B cell (primary cell): Measurements from ENCODE around the gene RIPOR1. TPM values are rescaled to one million over a fixed set of nuclear protein-coding genes. Genes with fewer than 3 reads are reported as not detected.

ENCODE experiments used
- ATAC-seq: fragments of 200-7000 bp; cut with Tn5 transposase; one replicate; pipeline ENCODE4 v1.10.0; 2021; ENCODE audit warnings: low read depth, mild to moderate bottlenecking, moderate number of reproducible peaks, moderate library complexity
- CTCF ChIA-PET: fragments of 350-600 bp; sonication (Branson Sonifier 250); formaldehyde crosslinking; loops from one replicate; lab custom pipeline; 2021; ENCODE audit warnings: antibody characterized with exemption, inconsistent platforms; lab: Charles Lee
- POLR2A ChIA-PET: fragments of 350-600 bp; sonication (Branson Sonifier 250); formaldehyde crosslinking; loops from one replicate; lab custom pipeline; 2021; ENCODE audit warnings: antibody characterized with exemption; lab: Charles Lee
- DNase-seq: peaks from one replicate; pipeline ENCODE4 v3.0.0; 2013
- H2AFZ ChIP-seq: 2 replicates; pipeline ENCODE4 v1.6.1; 2012; ENCODE audit warnings: mild to moderate bottlenecking, low read depth, low read length; ENCODE audit not compliant: insufficient read depth, poor library complexity, severe bottlenecking
- H3K27ac ChIP-seq, 2 donors: 1 replicate in 1 of 2; 2 replicates in 1 of 2; pipeline ENCODE4 v1.5.1; 2012 to 2013; ENCODE audit warnings: low read length in 2 of 2, mild to moderate bottlenecking in 2 of 2, moderate library complexity in 1 of 2
- H3K27me3 ChIP-seq, 4 experiments: fragments of 200-600 bp in 1 of 4; sonication (generic) in 1 of 4; replicated peaks in 1 of 4; 1 replicate in 2 of 4; 2 replicates in 2 of 4; pipeline versions ENCODE4 v1.6.1 to v1.7.0; 2013 to 2016; ENCODE audit warnings: low read length in 3 of 4, mild to moderate bottlenecking in 2 of 4, mixed read lengths in 1 of 4, moderate library complexity in 1 of 4; ENCODE audit not compliant: insufficient read depth in 4 of 4, control insufficient read depth in 3 of 4; ENCODE audit errors: control extremely low read depth in 1 of 4
- H3K36me3 ChIP-seq, 2 experiments: replicated peaks in 1 of 2; 1 replicate in 1 of 2; 2 replicates in 1 of 2; pipeline versions ENCODE4 v1.6.1 to v1.7.1; 2013; ENCODE audit warnings: low read length in 1 of 2; ENCODE audit not compliant: insufficient read depth in 2 of 2, control insufficient read depth in 1 of 2; ENCODE audit errors: control extremely low read depth in 1 of 2, extremely low read depth in 1 of 2
- H3K4me1 ChIP-seq, 2 donors: fragments of 200-600 bp in 1 of 2; sonication (generic) in 1 of 2; 1 replicate in 1 of 2; 2 replicates in 1 of 2; pipeline versions ENCODE4 v1.5.1 to v1.6.1; 2013 to 2017; ENCODE audit warnings: low read length in 2 of 2; ENCODE audit not compliant: control insufficient read depth in 2 of 2, insufficient read depth in 2 of 2
- H3K4me2 ChIP-seq: replicated peaks from 2 replicates; pipeline ENCODE3; 2012; ENCODE audit warnings: mild to moderate bottlenecking, low read depth, low read length; ENCODE audit not compliant: poor library complexity, severe bottlenecking
- H3K4me3 ChIP-seq, 5 experiments: fragments of 200-600 bp in 1 of 5; sonication (generic) in 1 of 5; 1 replicate in 3 of 5; 2 replicates in 2 of 5; pipeline versions ENCODE4 v1.5.1 to v1.7.0; 2011 to 2016; ENCODE audit warnings: low read length in 4 of 5, mild to moderate bottlenecking in 4 of 5, low read depth in 2 of 5, control low read depth in 1 of 5, moderate library complexity in 1 of 5; ENCODE audit not compliant: insufficient read depth in 1 of 5; ENCODE audit errors: control extremely low read depth in 1 of 5, extremely low read depth in 1 of 5
- H3K79me2 ChIP-seq: fragments of 200-600 bp; sonication (generic); one replicate; pipeline ENCODE4 v1.6.0; 2016; ENCODE audit warnings: low read length; ENCODE audit not compliant: control insufficient read depth, insufficient read depth
- H3K9ac ChIP-seq: fragments of 200-600 bp; sonication (generic); 2 replicates; pipeline ENCODE4 v1.6.1; 2017; ENCODE audit warnings: mild to moderate bottlenecking, low read length, moderate library complexity
- H3K9me3 ChIP-seq, 3 donors: one replicate each; pipeline versions ENCODE4 v1.6.1 to v1.7.1; 2013; ENCODE audit warnings: low read length in 2 of 3; ENCODE audit not compliant: control insufficient read depth in 2 of 3, insufficient read depth in 1 of 3; ENCODE audit errors: control extremely low read depth in 1 of 3
- H4K20me1 ChIP-seq: 2 replicates; pipeline ENCODE4 v1.6.0; 2012; ENCODE audit warnings: mild to moderate bottlenecking, low read length; ENCODE audit not compliant: insufficient read depth, control insufficient read depth, poor library complexity, severe bottlenecking
- H3K27ac Mint-ChIP-seq: one replicate; pipeline ENCODE4 v1.8.0; 2021; ENCODE audit warnings: mixed read lengths
- H3K27me3 Mint-ChIP-seq: one replicate; pipeline ENCODE4 v1.8.0; 2021; ENCODE audit warnings: mixed read lengths
- H3K4me1 Mint-ChIP-seq: one replicate; pipeline ENCODE4 v1.8.0; 2021; ENCODE audit warnings: mixed read lengths
- H3K4me3 Mint-ChIP-seq: one replicate; pipeline ENCODE4 v1.8.0; 2021; ENCODE audit warnings: mixed read lengths
- H3K9me3 Mint-ChIP-seq: one replicate; pipeline ENCODE4 v1.8.0; 2022; ENCODE audit warnings: mixed read lengths; ENCODE audit not compliant: insufficient read depth
- CTCF ChIP-seq: fragments of 200-600 bp; IDR thresholded peaks from one replicate; pipeline ENCODE4 v1.8.0; 2022; ENCODE audit warnings: antibody characterized with exemption, mild to moderate bottlenecking
- EZH2 ChIP-seq: IDR thresholded peaks from 2 replicates; pipeline ENCODE4 v1.6.1; 2012; ENCODE audit warnings: borderline replicate concordance, low read depth, mild to moderate bottlenecking, moderate library complexity, low read length; ENCODE audit not compliant: insufficient read depth, poor library complexity, severe bottlenecking
- WGBS: methylation state at CpG from one replicate; pipeline ENCODE4 v1.1.5; 2013; ENCODE audit warnings: missing lambda C conversion rate; ENCODE audit not compliant: insufficient coverage; 5-methylcytosine and 5-hydroxymethylcytosine counted together
- intact Hi-C: fragments of 100-400 bp; cut with micrococcal nuclease; formaldehyde crosslinking; loops from one replicate; pipeline ENCODE4 v1.10.0; 2022
- polyA plus RNA-seq: library from polyadenylated mRNA; depleted of rRNA; stranded (reverse); fragments of >200 nt; gene quantifications from 2 replicates; pipeline ENCODE4 v1.2.3, GENCODE V29; 2012
- total RNA-seq, 2 donors: library from RNA; stranded (reverse); fragments of 120-200 nt in 1 of 2; gene quantifications; 1 replicate in 1 of 2; 2 replicates in 1 of 2; pipeline versions ENCODE4 v1.2.3 to v1.2.4, GENCODE V29; 2013 to 2022

The RIPOR1 gene
- total and polyA plus RNA-seq, 2 donors (not counting 1 experiment from before 2014, with no cell fraction given), result 124 to 363 TPM

GRCh38 chr16:67481561-67482232 lies 46.9 kb upstream of the RIPOR1 start:
- TF ChIP-seq EZH2 (no peak), CTCF (peak; percentile 24)
- DNase-seq, result peak; percentile 36
- peak overlapping the region; percentile 48 to 100 (median 99) for H3K4me3 ChIP-seq
- POLR2A ChIA-PET, result interaction anchor here (0.5 to 2.5 kb wide), 17 partner anchors 7 to 532 kb away, joined by 3 to 19 read pairs (median 5); partner anchors contain the start of genes CARMIL2 and CTCF
- peak overlapping the region; percentile 13 to 79 for H3K27ac ChIP-seq
- peak overlapping the region; percentile 77 for H2AFZ ChIP-seq
- WGBS, result 6% methylated on average over 9 of the region's 17 CpGs
- peak overlapping the region; percentile 99 for H3K4me3 Mint-ChIP-seq
- H3K27me3 ChIP-seq, result no peaks in the 10 kb centered on the region
- H3K27ac Mint-ChIP-seq, result peak overlapping the region; percentile 98
- ATAC-seq, result no peak
- H4K20me1 ChIP-seq, result peaks cover 37% of the 10 kb centered on the region
- peaks cover 0 to 3% (median 0%) of the 10 kb centered on the region in 3 donors for H3K9me3 ChIP-seq
- intact Hi-C loops, result loop anchor here (1.0 to 10.0 kb wide), 11 partner anchors 8 to 603 kb away; partner anchors contain the start of genes ACD, CTCF, FHOD1 and NUTF2
- peaks cover 0 to 25% of the 10 kb centered on the region in 2 experiments for H3K36me3 ChIP-seq
- peak overlapping the region; percentile 100 for H3K9ac ChIP-seq
- no peaks in the 10 kb centered on the region for H3K27me3 Mint-ChIP-seq
- peaks cover 92% of the 10 kb centered on the region for H3K79me2 ChIP-seq
- peak overlapping the region; percentile 95 for H3K4me2 ChIP-seq
- H3K9me3 Mint-ChIP-seq, result no peaks in the 10 kb centered on the region
- CTCF ChIA-PET, result interaction anchor here (0.8 to 23.6 kb wide), 24 partner anchors 13 to 454 kb away, joined by 3 to 817 read pairs (median 4); partner anchors contain the start of genes ACD, C16orf86, CARMIL2 and CTCF
- peaks cover 41 to 52% of the 10 kb centered on the region in 2 donors for H3K4me1 ChIP-seq
- H3K4me1 Mint-ChIP-seq, result peaks cover 62% of the 10 kb centered on the region
